GM12878 (cell line): Measurements from ENCODE around the gene KCNS1.

Experiments used
- CTCF ChIP-seq, 3 experiments: IDR thresholded peaks in 2 of 3; conservative IDR thresholded peaks in 1 of 3; 2 replicates each; pipeline ENCODE4 v1.5.1; 2011; ENCODE audit warnings: low read depth in 3 of 3, low read length in 3 of 3, mild to moderate bottlenecking in 3 of 3, control low read depth in 2 of 3, moderate library complexity in 2 of 3, inconsistent platforms in 1 of 3, mixed read lengths in 1 of 3; ENCODE audit not compliant: control insufficient read depth in 2 of 3, insufficient read depth in 1 of 3; ENCODE audit errors: extremely low read depth in 1 of 3
- ESRRA ChIP-seq: IDR thresholded peaks from 2 replicates; pipeline ENCODE4 v1.6.1; 2012; ENCODE audit warnings: mild to moderate bottlenecking, low read length, improper control_type of control experiment
- KAT2A ChIP-seq: conservative IDR thresholded peaks from 2 replicates; pipeline ENCODE4 v1.6.1; 2011; ENCODE audit warnings: low read depth, low read length; ENCODE audit not compliant: control insufficient read depth
- MEF2A ChIP-seq: IDR thresholded peaks from 2 replicates; pipeline ENCODE4 v1.6.1; 2011; ENCODE audit warnings: low read depth, mild to moderate bottlenecking, low read length, moderate library complexity; ENCODE audit not compliant: insufficient read depth
- POLR2A ChIP-seq: IDR thresholded peaks from 2 replicates; pipeline ENCODE4 v1.6.1; 2011; ENCODE audit warnings: low read depth, mild to moderate bottlenecking, low read length
- RAD21 ChIP-seq: IDR thresholded peaks from 2 replicates; pipeline ENCODE4 v1.6.1; 2011; ENCODE audit warnings: mild to moderate bottlenecking, low read depth, low read length, moderate library complexity; ENCODE audit not compliant: insufficient read depth
- SMC3 ChIP-seq: IDR thresholded peaks from 2 replicates; pipeline ENCODE4 v1.6.1; 2011; ENCODE audit warnings: low read length, improper control_type of control experiment, borderline replicate concordance
- TARDBP ChIP-seq: IDR thresholded peaks from 2 replicates; pipeline ENCODE4 v1.6.1; 2016; ENCODE audit warnings: borderline replicate concordance
- YY1 ChIP-seq: IDR thresholded peaks from 2 replicates; pipeline ENCODE4 v1.6.1; 2011; ENCODE audit warnings: low read depth, mild to moderate bottlenecking, low read length
- ZBTB40 ChIP-seq: fragments of 450-650 bp; IDR thresholded peaks from 2 replicates; pipeline ENCODE4 v1.6.1; 2016; ENCODE audit warnings: mild to moderate bottlenecking, moderate library complexity, borderline replicate concordance

GRCh38 chr20:45104786-45105185, 3.9 kb upstream of the KCNS1 start:
- TF ChIP-seq TARDBP (no peak), YY1 (no peak), CTCF (IDR thresholded peaks at IDR 0.05 in 2 of 3, conservative IDR thresholded peaks at IDR 0.05 in 1 of 3; ENCODE audit: control insufficient read depth in 2 of 3, extremely low read depth in 1 of 3, insufficient read depth in 1 of 3, low read depth in 3 of 3, low read length in 3 of 3) (no peak), ZBTB40 (no peak), MEF2A (no peak), SMC3 (no peak), KAT2A (no peak), POLR2A (no peak), ESRRA (no peak), RAD21 (no peak)
